ENCODE measurements around the gene MACO1.

The MACO1 gene

DNA sequence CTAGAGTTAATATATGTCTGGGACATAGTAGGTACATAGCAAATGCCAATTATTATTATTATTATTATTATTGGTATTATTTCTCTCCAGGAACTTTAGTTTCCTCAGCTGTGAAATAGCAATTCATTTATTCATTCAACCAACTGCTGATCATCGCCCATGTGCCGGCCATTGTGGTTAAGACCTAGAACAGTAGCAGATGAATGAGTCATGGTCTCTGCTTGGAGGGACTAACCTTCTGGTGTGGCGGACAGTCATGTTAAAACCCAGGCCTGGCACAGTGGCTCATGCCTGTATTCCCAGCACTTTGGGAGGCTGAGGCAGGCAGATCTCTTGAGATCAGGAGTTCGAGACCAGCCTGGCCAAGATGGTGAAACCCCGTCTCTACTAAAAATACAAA is 88.9 kb downstream of the MACO1 start:
- peak; percentile 47 for DNase-seq (ENCODE audit: low read depth)
- TF ChIP-seq CTCF (IDR thresholded peaks at IDR 0.05; ENCODE audit: low read length, missing control alignments): no peak
- H3K4me3 ChIP-seq (replicated peaks; ENCODE audit: low read depth, low read length): no peak overlapping the region

DNA sequence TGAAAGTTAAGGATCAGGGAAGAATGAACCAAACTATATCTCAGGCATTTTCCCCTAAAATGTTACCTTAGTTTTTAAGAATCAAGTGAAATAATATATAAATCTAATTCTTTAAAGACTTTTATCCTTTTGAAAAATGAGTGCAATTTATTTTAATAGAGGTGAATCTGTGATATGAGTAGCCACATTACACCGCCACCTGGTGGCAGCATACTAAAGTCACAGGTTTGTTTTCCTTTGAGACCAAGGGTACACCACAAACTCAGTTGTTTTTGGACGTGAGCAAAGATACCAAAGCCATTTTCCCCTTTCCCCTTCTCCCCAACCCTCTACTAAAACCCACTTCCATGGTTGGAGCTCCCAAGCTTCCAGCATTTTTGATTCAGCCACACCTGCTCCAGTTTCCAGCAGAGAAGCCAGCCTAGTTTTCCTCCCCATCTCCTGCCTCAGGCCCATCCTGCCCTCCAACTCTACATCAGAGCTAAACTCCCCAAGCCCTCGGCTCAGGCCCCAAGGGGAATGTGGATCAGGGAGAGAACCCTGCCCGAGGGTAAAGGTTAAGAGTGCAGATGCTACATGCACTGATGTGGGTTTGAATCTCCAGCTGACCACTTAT is 89.9 kb downstream of the MACO1 start:
- no peak overlapping the region for H3K4me3 ChIP-seq (replicated peaks; ENCODE audit: low read depth, low read length)
- peak; percentile 77 for TF ChIP-seq CTCF (IDR thresholded peaks at IDR 0.05; ENCODE audit: low read length, missing control alignments)
- peak; percentile 81 for DNase-seq (ENCODE audit: low read depth)

- no peak for TF ChIP-seq CTCF (IDR thresholded peaks at IDR 0.05; ENCODE audit: low read length, missing control alignments)
- H3K4me3 ChIP-seq (replicated peaks; ENCODE audit: low read depth, low read length): no peak overlapping the region
- DNase-seq (ENCODE audit: low read depth): no peak
Observed at GRCh38 chr1:25522031-25522655, 91.4 kb downstream of the MACO1 start.

GRCh38 chr1:25523542-25523941 is 92.8 kb downstream of the MACO1 start:
- peak; percentile 33 for DNase-seq (ENCODE audit: low read depth)
- H3K4me3 ChIP-seq (replicated peaks; ENCODE audit: low read depth, low read length): no peak overlapping the region
- TF ChIP-seq CTCF (IDR thresholded peaks at IDR 0.05; ENCODE audit: low read length, missing control alignments): peak; percentile 32

DNA sequence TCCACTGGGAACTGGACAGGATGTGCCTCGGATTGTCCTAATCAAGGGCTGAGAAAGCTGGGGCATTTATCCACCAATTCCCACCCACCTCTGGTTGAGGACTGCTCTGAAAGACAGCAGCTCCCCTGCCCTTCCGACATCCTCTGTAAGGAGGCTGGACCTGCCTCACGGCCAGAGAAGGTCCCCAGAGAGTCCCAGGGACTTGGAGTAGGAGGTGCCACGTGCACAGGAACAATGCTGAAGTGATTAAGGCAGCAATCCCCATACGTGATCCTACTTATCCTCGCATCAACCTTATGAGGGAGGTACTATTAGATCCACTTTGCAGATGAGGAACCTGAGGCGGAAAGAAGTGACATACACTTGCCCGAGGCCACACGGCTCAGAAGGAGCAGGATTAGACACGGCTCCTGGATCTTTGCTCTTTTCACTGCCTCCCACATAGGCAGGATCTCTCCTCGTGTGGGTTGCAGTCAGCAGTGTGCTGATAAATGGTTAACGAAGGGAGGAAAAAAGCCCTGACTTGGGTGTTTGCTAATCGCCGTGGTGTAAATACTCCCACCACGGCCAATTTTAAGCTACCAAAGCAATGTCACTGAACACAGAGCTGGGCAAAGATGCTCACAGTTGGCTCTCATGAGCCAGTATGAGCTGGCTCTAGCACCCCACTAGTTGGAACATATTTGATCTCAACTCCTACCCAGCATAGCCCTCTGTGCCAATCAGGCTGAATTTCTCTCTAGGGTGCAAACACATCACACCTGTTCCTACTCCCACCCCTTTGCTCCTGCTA is 94.1 kb downstream of the MACO1 start:
- no peak for TF ChIP-seq CTCF (IDR thresholded peaks at IDR 0.05; ENCODE audit: low read length, missing control alignments)
- DNase-seq (ENCODE audit: low read depth): no peak
- H3K4me3 ChIP-seq (replicated peaks; ENCODE audit: low read depth, low read length): no peak overlapping the region

DNA sequence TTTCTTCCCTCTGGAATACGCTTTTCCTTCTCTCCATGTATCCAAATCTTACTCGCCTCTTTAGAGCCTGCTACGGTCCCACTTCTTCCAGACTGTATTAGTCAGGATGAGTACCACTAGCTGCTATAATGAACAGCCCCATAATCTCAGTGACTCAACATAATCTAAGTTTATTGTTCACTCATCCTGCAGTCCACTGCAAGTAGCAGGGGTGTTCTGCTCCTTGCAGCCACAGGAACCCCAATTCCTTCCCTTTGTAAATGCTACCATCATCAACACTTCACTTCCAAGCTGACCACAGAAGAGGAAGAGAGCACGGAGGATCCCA is 94.6 kb downstream of the MACO1 start:
- TF ChIP-seq CTCF (IDR thresholded peaks at IDR 0.05; ENCODE audit: low read length, missing control alignments): no peak
- DNase-seq (ENCODE audit: low read depth): no peak
- no peak overlapping the region for H3K4me3 ChIP-seq (replicated peaks; ENCODE audit: low read depth, low read length)

Data from fibroblast of pulmonary artery (primary cell).